Stimulated activated naive CD8-positive, alpha-beta T cell treated with anti-CD3 and anti-CD28 coated beads, Interleukin-15, amount 100 ng/mL, for 72 hours (primary cell): ENCODE measurements around the gene DUSP8.

ENCODE experiments used
- ATAC-seq: fragments of 150-1000 bp; cut with Tn5 transposase; 2 replicates; pipeline ENCODE4 v1.10.0; 2021; ENCODE audit warnings: mild to moderate bottlenecking, moderate library complexity
- DNase-seq, 2 donors: peaks; one replicate each; pipeline ENCODE4 v3.0.0; 2021 to 2022
- H3K27ac Mint-ChIP-seq, 2 donors: one replicate each; pipeline ENCODE4 v1.8.0; 2022; ENCODE audit warnings: mild to moderate bottlenecking in 2 of 2, mixed read lengths in 2 of 2, moderate library complexity in 2 of 2
- H3K27me3 Mint-ChIP-seq: one replicate; pipeline ENCODE4 v1.8.0; 2022; ENCODE audit warnings: mixed read lengths
- H3K4me1 Mint-ChIP-seq: one replicate; pipeline ENCODE4 v1.8.0; 2022; ENCODE audit warnings: mild to moderate bottlenecking, mixed read lengths
- H3K4me3 Mint-ChIP-seq, 2 donors: one replicate each; pipeline ENCODE4 v1.8.0; 2022; ENCODE audit warnings: mild to moderate bottlenecking in 2 of 2, mixed read lengths in 2 of 2, moderate library complexity in 1 of 2
- H3K9me3 Mint-ChIP-seq, 2 donors: one replicate each; pipeline ENCODE4 v1.8.0; 2022; ENCODE audit warnings: mixed read lengths in 2 of 2

Gene DUSP8

GRCh38 chr11:1540074-1540473 lies 32.0 kb downstream of the DUSP8 start:
- Mint-ChIP-seq H3K4me1 (peaks cover 11% of the 10 kb centered on the region), H3K27me3 (peaks cover 20% of the 10 kb centered on the region), H3K4me3 (no peak overlapping the region), H3K27ac (no peak overlapping the region), H3K9me3 (no peaks in the 10 kb centered on the region)
- no peak for ATAC-seq
- DNase-seq = no peak

DNA sequence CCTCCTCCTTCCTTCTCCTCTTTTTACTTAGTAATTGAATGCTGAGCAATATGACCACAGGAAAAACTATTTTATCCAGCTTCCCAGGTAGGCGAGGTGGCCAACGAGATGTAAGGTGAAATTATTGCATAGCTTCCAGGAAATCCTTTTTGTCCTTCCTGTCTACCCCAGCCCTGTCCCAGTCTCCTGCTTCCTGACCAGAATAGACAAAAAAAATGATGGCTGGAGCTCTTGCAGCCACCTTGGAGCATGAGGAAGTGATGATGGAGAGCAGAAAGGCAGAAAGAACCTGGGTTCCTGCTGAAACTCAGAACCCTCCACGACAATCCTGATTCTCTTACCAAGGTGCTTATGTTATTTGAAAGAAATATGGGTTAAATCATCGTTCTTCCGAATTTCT lies 33.9 kb downstream of the DUSP8 start:
- ATAC-seq (no peak), DNase-seq (no peak)
- no peak overlapping the region for H3K4me3 Mint-ChIP-seq
- no peaks in the 10 kb centered on the region for H3K9me3 Mint-ChIP-seq
- peaks cover 25% of the 10 kb centered on the region for H3K4me1 Mint-ChIP-seq
- H3K27me3 Mint-ChIP-seq = peaks cover 9% of the 10 kb centered on the region
- no peak overlapping the region for H3K27ac Mint-ChIP-seq

DNA sequence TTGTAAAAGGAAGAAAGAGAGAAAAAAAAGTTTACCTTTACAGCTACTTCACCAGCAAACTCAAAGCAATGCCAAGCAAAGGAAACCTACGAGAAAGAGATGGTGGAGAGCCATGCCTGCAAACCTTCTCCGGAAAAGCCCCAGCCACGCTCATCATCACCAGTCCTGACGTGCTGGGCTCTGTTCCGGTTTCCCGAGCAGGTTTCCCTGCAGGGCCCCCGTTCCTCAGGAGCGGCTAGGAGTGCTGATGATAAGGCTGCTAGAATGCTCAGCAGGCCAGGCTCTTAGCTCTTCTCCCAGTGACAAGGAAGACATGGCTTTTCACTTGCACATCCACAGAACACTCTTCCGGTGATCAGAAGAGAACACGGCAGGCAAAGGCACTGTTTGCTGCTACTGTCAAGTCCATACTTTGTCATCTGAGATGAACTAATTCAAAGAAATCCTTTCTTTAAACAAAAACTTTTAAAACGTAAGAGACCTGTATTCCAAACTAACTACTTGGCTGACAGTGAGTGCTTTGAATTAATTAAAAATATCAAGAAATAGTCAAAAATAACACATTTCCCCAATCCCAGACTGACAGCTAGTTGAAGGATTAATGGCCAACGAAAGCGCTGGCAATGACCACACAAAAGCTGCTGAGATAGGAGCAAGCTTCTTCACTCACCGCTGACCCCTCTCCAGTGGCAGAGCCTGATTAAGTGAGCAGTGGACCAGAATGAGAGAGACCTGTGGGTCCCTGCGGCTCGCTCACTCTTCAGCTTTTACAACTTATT lies 35.8 kb downstream of the DUSP8 start:
- Mint-ChIP-seq H3K27me3 (no peaks in the 10 kb centered on the region), H3K4me1 (peaks cover 42% of the 10 kb centered on the region), H3K27ac (no peak overlapping the region), H3K9me3 (no peaks in the 10 kb centered on the region), H3K4me3 (no peak overlapping the region)
- no peak for DNase-seq
- ATAC-seq = no peak

- no peak for DNase-seq
- H3K9me3 Mint-ChIP-seq = no peaks in the 10 kb centered on the region
- ATAC-seq = no peak
- H3K4me1 Mint-ChIP-seq = peaks cover 50% of the 10 kb centered on the region
- H3K27me3 Mint-ChIP-seq = no peaks in the 10 kb centered on the region
- H3K27ac Mint-ChIP-seq = no peak overlapping the region
- H3K4me3 Mint-ChIP-seq = no peak overlapping the region
Measured at GRCh38 chr11:1534682-1535081, 37.4 kb downstream of the DUSP8 start.

GRCh38 chr11:1534171-1534570 lies 37.9 kb downstream of the DUSP8 start:
- no peak for ATAC-seq
- no peak overlapping the region for H3K27ac Mint-ChIP-seq
- no peaks in the 10 kb centered on the region for H3K27me3 Mint-ChIP-seq
- H3K9me3 Mint-ChIP-seq = no peaks in the 10 kb centered on the region
- DNase-seq = no peak
- no peak overlapping the region for H3K4me3 Mint-ChIP-seq
- H3K4me1 Mint-ChIP-seq = peaks cover 55% of the 10 kb centered on the region

GRCh38 chr11:1533342-1533725 lies 38.7 kb downstream of the DUSP8 start:
- H3K4me1 Mint-ChIP-seq = peaks cover 60% of the 10 kb centered on the region
- H3K4me3 Mint-ChIP-seq = no peak overlapping the region
- no peaks in the 10 kb centered on the region for H3K9me3 Mint-ChIP-seq
- H3K27me3 Mint-ChIP-seq = no peaks in the 10 kb centered on the region
- ATAC-seq = no peak
- DNase-seq = no peak
- H3K27ac Mint-ChIP-seq = no peak overlapping the region

DNA sequence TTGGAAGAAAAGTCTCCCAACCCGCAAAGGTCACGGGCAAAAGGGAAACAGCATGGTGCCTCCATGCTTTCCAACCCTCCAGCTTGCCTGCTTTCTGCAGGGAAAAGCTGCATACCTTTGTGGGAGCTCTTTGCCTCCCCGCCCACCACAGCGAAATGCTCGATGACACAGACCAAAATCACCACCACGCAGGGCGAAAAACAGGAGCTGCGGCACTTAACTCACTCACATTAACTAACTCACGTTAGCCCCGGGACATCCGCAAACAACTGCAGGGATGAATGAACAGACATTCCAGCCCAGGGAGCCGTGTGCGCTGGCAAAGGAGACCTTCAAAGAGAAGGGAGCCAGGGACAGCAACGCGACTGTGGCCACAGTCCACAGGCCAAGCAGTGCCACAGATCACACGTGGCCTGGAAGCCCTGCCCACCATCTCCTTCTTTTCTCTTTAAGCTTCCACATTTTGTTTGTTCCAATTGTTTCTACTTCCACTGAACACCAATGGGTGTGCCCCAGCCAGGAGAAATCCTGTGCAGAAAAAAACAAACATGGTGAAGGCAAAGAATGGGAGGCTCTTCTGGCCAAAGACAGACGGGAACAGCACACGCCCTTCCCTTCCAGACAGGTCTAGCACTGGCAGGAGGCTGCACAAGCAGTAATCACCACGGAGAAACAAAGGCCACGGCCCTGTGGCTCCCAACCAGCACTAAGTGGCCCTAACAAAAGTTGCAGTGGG lies 39.3 kb downstream of the DUSP8 start:
- DNase-seq (no peak), ATAC-seq (no peak)
- H3K4me3 Mint-ChIP-seq = no peak overlapping the region
- no peaks in the 10 kb centered on the region for H3K27me3 Mint-ChIP-seq
- no peak overlapping the region for H3K27ac Mint-ChIP-seq
- H3K4me1 Mint-ChIP-seq = peaks cover 64% of the 10 kb centered on the region
- H3K9me3 Mint-ChIP-seq = no peaks in the 10 kb centered on the region

DNA sequence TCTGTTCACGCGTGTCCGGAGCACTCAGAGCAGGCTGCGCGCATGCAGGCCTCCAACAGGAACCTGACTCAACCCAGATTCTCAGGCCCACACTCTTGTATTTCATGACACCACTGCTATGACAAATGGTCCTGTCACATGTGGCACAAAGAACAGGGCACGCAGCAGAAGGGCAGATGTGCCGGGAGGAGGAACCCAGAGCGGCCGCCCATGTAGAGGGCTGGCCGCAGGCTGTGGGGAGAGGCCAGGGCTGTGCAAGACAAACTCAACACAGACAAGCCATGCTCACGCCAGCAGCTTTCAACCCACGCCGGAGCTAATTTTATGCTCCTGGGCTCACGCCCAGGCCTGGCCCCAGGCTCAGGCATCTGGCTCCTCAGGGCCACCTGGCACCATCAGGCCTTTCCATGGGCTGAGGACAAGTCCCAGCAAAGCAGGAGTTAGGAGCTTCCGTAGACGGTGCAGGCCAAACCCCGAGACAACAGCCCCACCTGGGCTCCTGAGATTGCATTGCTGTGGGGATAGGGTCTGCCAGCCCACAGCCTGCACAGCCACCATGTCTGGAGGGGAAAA lies 40.0 kb downstream of the DUSP8 start:
- ATAC-seq (no peak), DNase-seq (no peak)
- Mint-ChIP-seq H3K4me1 (peaks cover 64% of the 10 kb centered on the region), H3K9me3 (no peaks in the 10 kb centered on the region), H3K27ac (no peak overlapping the region), H3K4me3 (no peak overlapping the region), H3K27me3 (no peaks in the 10 kb centered on the region)

DNA sequence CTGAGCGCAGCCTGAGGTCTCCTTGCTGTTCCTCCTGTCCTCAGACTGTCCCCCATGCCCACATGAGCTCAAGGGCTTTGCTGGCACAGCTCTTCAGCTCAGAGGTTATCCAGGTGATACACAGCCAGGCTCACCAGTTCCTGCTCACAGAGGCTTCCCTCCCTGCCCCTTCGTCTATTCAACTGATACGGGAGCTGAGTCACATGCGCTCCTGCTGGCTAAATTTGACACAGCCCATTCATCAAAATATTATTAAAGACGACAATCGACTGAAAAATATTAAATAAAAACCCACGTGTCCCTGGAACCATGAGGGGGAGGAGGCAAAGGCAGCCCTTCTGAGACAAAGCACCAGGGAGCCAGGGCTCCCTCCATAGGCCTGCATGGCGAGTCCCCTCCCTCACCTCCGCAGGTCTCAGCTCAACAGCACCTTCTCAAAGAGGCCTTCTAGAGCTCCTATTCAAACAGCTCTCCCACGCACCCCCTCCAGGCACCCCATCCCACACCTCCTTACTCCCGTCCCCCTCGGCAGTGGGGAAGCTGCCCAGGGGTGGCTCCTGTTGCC lies 40.5 kb downstream of the DUSP8 start:
- no peak for ATAC-seq
- no peaks in the 10 kb centered on the region for H3K9me3 Mint-ChIP-seq
- H3K27ac Mint-ChIP-seq = peak overlapping the region; percentile 1 to 68
- H3K27me3 Mint-ChIP-seq = no peaks in the 10 kb centered on the region
- no peak for DNase-seq
- peaks cover 64% of the 10 kb centered on the region for H3K4me1 Mint-ChIP-seq
- no peak overlapping the region for H3K4me3 Mint-ChIP-seq

GRCh38 chr11:1530686-1531448 lies 41.2 kb downstream of the DUSP8 start:
- no peak for ATAC-seq
- H3K27ac Mint-ChIP-seq = peak overlapping the region; percentile 1 to 68
- no peak for DNase-seq
- H3K4me1 Mint-ChIP-seq = peaks cover 61% of the 10 kb centered on the region
- H3K27me3 Mint-ChIP-seq = no peaks in the 10 kb centered on the region
- H3K9me3 Mint-ChIP-seq = no peaks in the 10 kb centered on the region
- no peak overlapping the region for H3K4me3 Mint-ChIP-seq

DNA sequence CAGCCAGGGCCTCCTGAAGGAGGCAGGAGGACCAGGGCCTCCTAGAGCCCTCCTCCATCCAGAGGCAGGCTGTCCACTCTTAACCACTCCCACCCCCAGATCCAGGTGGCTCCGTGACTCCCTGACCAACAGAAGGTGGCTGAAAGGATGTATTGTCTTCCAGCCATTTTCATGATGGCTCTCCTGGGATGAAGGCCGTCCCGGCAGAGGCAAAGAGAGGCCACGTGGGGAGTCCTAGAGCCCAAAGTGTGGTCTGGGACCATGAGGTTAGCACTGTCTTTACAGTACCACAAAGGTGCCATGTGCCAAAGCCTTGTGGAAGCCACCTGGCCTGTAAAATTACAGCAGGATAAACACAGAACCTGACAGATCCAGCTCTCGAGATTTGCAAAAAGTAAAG lies 42.3 kb downstream of the DUSP8 start:
- peaks cover 56% of the 10 kb centered on the region for H3K4me1 Mint-ChIP-seq
- H3K9me3 Mint-ChIP-seq = no peaks in the 10 kb centered on the region
- ATAC-seq = no peak
- no peaks in the 10 kb centered on the region for H3K27me3 Mint-ChIP-seq
- DNase-seq = no peak
- peak overlapping the region in 1 of 2 donors; percentile 67 for H3K27ac Mint-ChIP-seq
- no peak overlapping the region for H3K4me3 Mint-ChIP-seq

DNA sequence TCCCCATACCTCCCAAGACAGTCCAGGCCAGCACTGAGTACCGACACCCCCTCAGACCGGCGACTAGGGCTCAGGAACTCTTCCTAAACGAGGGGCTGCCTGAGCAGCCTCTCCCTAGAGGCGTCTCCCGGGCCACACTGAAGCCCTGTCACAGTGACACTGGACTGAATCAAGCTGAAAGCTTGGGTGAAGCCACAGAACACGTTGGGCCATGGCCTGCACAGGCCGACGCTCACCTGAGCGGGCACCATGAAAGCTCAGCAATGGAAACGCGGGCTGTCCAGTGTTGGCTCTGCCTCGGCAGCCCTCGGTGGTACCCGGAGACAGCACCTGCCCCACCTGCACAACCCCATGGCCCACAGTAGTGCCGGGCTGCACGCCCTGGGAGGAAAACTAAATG lies 42.8 kb downstream of the DUSP8 start:
- Mint-ChIP-seq H3K27me3 (no peaks in the 10 kb centered on the region), H3K4me1 (peaks cover 52% of the 10 kb centered on the region), H3K27ac (no peak overlapping the region), H3K4me3 (no peak overlapping the region), H3K9me3 (no peaks in the 10 kb centered on the region)
- no peak for DNase-seq
- no peak for ATAC-seq

DNA sequence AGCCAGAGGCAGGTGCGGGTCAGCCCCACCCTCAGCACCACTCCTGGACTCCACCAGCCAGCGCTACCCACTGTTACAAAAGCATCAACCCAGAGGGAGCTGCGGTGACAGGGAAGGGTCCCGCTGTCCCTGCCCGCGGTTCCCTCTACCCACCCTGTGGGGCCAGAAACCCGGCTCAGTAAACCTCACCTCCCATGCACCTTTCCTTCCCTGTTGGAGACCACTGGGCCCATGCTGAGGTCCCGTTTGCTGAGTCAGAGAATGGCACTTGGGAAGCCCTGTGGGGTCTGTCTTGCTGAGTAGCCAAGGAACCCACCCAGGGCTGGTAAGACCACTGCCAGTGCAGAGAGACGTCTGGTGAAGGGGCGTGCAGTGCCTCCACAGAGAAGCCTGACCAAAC lies 43.4 kb downstream of the DUSP8 start:
- Mint-ChIP-seq H3K4me3 (no peak overlapping the region), H3K9me3 (no peaks in the 10 kb centered on the region), H3K27me3 (no peaks in the 10 kb centered on the region), H3K27ac (peak overlapping the region in 1 of 2 donors; percentile 39), H3K4me1 (peaks cover 54% of the 10 kb centered on the region)
- DNase-seq (no peak), ATAC-seq (no peak)

DNA sequence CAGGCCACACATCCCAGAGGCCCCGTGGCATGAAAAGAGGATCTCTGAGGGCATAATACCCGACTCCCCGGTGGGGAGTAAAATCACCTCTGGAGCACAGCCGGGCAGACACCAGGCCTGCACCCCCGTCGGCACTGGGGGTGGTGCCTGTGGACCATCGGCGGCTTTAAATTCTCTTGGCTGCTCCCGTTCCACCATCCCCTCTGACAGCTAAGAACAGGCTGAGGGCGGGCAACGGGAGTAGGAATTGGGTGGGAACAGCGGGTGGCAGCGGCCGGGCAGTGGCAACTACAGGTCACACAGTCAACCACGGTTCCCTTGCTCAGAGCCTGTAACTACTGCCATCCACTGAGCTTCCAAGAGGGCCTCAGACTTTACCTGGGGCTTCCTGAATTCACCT lies 45.3 kb downstream of the DUSP8 start:
- H3K4me1 Mint-ChIP-seq = peaks cover 51% of the 10 kb centered on the region
- H3K4me3 Mint-ChIP-seq = no peak overlapping the region
- no peaks in the 10 kb centered on the region for H3K9me3 Mint-ChIP-seq
- no peaks in the 10 kb centered on the region for H3K27me3 Mint-ChIP-seq
- no peak for DNase-seq
- H3K27ac Mint-ChIP-seq = no peak overlapping the region
- no peak for ATAC-seq

- no peak for ATAC-seq
- H3K27ac Mint-ChIP-seq = peak overlapping the region; percentile 53 to 80
- H3K4me1 Mint-ChIP-seq = peaks cover 55% of the 10 kb centered on the region
- no peaks in the 10 kb centered on the region for H3K9me3 Mint-ChIP-seq
- no peak for DNase-seq
- H3K27me3 Mint-ChIP-seq = no peaks in the 10 kb centered on the region
- H3K4me3 Mint-ChIP-seq = no peak overlapping the region
Measured at GRCh38 chr11:1523779-1524178, 48.3 kb downstream of the DUSP8 start.
